ENCODE measurements around the gene IL4.
A peak's percentile ranks its signal among the peaks of the same experiment; 100 is the strongest.

The IL4 gene

GRCh38 chr5:132674671-132675506, 1.1 kb downstream of the IL4 start:
- no peak for DNase-seq
- Histone ChIP-seq H3K9ac (ENCODE audit: low read length) (no peak overlapping the region), H4K5ac (ENCODE audit: low read length) (no peak overlapping the region), H3K4ac (ENCODE audit: low read depth, low read length) (no peak overlapping the region), H3K27ac (ENCODE audit: low read depth, low read length) (no peak overlapping the region), H3K36me3 (ENCODE audit: control insufficient read depth, insufficient read depth, low read length) (no peaks in the 10 kb centered on the region), H2AK5ac (ENCODE audit: low read length) (no peak overlapping the region), H2BK15ac (replicated peaks; ENCODE audit: low read depth) (no peak overlapping the region), H3K4me2 (ENCODE audit: low read length) (no peak overlapping the region), H2BK120ac (ENCODE audit: low read depth, low read length) (no peak overlapping the region), H2BK5ac (ENCODE audit: low read length) (no peak overlapping the region), H3K56ac (ENCODE audit: low read length) (no peak overlapping the region), H3K4me1 (ENCODE audit: control insufficient read depth, low read depth, low read length) (peaks cover 2% of the 10 kb centered on the region), H3K79me1 (ENCODE audit: low read length) (no peaks in the 10 kb centered on the region), H3K23ac (ENCODE audit: low read length) (no peak overlapping the region), H3K79me2 (ENCODE audit: control insufficient read depth, insufficient read depth, low read length) (no peaks in the 10 kb centered on the region), H3K4me3 (ENCODE audit: low read length) (no peak overlapping the region), H3K18ac (ENCODE audit: low read length) (no peak overlapping the region), H3K27me3 (ENCODE audit: insufficient read depth, low read length, poor library complexity) (no peaks in the 10 kb centered on the region), H4K8ac (ENCODE audit: low read depth, low read length) (no peak overlapping the region)
- WGBS (ENCODE audit: extremely low coverage, insufficient coverage, low lambda C conversion rate): no CpG with 5 or more reads among the region's 13 CpGs

- H3K4me2 ChIP-seq (ENCODE audit: low read length): no peak overlapping the region
- no peak overlapping the region for H3K18ac ChIP-seq (ENCODE audit: low read length)
- H3K4ac ChIP-seq (ENCODE audit: low read depth, low read length): no peak overlapping the region
- H3K23ac ChIP-seq (ENCODE audit: low read length): no peak overlapping the region
- H3K4me1 ChIP-seq (ENCODE audit: control insufficient read depth, low read depth, low read length): peaks cover 2% of the 10 kb centered on the region
- no peak overlapping the region for H2BK120ac ChIP-seq (ENCODE audit: low read depth, low read length)
- no peaks in the 10 kb centered on the region for H3K27me3 ChIP-seq (ENCODE audit: insufficient read depth, low read length, poor library complexity)
- DNase-seq: no peak
- no peak overlapping the region for H4K5ac ChIP-seq (ENCODE audit: low read length)
- H3K79me2 ChIP-seq (ENCODE audit: control insufficient read depth, insufficient read depth, low read length): no peaks in the 10 kb centered on the region
- H3K4me3 ChIP-seq (ENCODE audit: low read length): no peak overlapping the region
- no peaks in the 10 kb centered on the region for H3K79me1 ChIP-seq (ENCODE audit: low read length)
- H2AK5ac ChIP-seq (ENCODE audit: low read length): no peak overlapping the region
- H4K8ac ChIP-seq (ENCODE audit: low read depth, low read length): no peak overlapping the region
- H3K56ac ChIP-seq (ENCODE audit: low read length): no peak overlapping the region
- H3K36me3 ChIP-seq (ENCODE audit: control insufficient read depth, insufficient read depth, low read length): no peaks in the 10 kb centered on the region
- H3K27ac ChIP-seq (ENCODE audit: low read depth, low read length): no peak overlapping the region
- H2BK5ac ChIP-seq (ENCODE audit: low read length): no peak overlapping the region
- H2BK15ac ChIP-seq (replicated peaks; ENCODE audit: low read depth): no peak overlapping the region
- no CpG with 5 or more reads among the region's 11 CpGs for WGBS (ENCODE audit: extremely low coverage, insufficient coverage, low lambda C conversion rate)
- H3K9ac ChIP-seq (ENCODE audit: low read length): no peak overlapping the region
These were observed 2.3 kb downstream of the IL4 start for GRCh38 chr5:132675936-132676689.

GRCh38 chr5:132677191-132677590, 3.4 kb downstream of the IL4 start:
- Histone ChIP-seq H3K9ac (ENCODE audit: low read length) (no peak overlapping the region), H3K18ac (ENCODE audit: low read length) (no peak overlapping the region), H3K79me2 (ENCODE audit: control insufficient read depth, insufficient read depth, low read length) (no peaks in the 10 kb centered on the region), H3K36me3 (ENCODE audit: control insufficient read depth, insufficient read depth, low read length) (no peaks in the 10 kb centered on the region), H3K79me1 (ENCODE audit: low read length) (no peaks in the 10 kb centered on the region), H3K56ac (ENCODE audit: low read length) (no peak overlapping the region), H4K8ac (ENCODE audit: low read depth, low read length) (no peak overlapping the region), H3K4ac (ENCODE audit: low read depth, low read length) (no peak overlapping the region), H2AK5ac (ENCODE audit: low read length) (no peak overlapping the region), H3K4me3 (ENCODE audit: low read length) (no peak overlapping the region), H3K23ac (ENCODE audit: low read length) (no peak overlapping the region), H4K5ac (ENCODE audit: low read length) (no peak overlapping the region), H2BK5ac (ENCODE audit: low read length) (no peak overlapping the region), H3K4me2 (ENCODE audit: low read length) (no peak overlapping the region), H2BK120ac (ENCODE audit: low read depth, low read length) (no peak overlapping the region), H3K4me1 (ENCODE audit: control insufficient read depth, low read depth, low read length) (peaks cover 2% of the 10 kb centered on the region), H2BK15ac (replicated peaks; ENCODE audit: low read depth) (no peak overlapping the region), H3K27me3 (ENCODE audit: insufficient read depth, low read length, poor library complexity) (no peaks in the 10 kb centered on the region), H3K27ac (ENCODE audit: low read depth, low read length) (no peak overlapping the region)
- WGBS (ENCODE audit: extremely low coverage, insufficient coverage, low lambda C conversion rate): no CpG with 5 or more reads among the region's 7 CpGs
- DNase-seq: peak; percentile 65

GRCh38 chr5:132677682-132678400, 4.1 kb downstream of the IL4 start:
- H3K27ac ChIP-seq (ENCODE audit: low read depth, low read length): no peak overlapping the region
- no peak overlapping the region for H3K4me2 ChIP-seq (ENCODE audit: low read length)
- H3K23ac ChIP-seq (ENCODE audit: low read length): no peak overlapping the region
- H3K36me3 ChIP-seq (ENCODE audit: control insufficient read depth, insufficient read depth, low read length): no peaks in the 10 kb centered on the region
- no peaks in the 10 kb centered on the region for H3K79me1 ChIP-seq (ENCODE audit: low read length)
- no peak overlapping the region for H3K4ac ChIP-seq (ENCODE audit: low read depth, low read length)
- WGBS (ENCODE audit: extremely low coverage, insufficient coverage, low lambda C conversion rate): 100% methylated on average over 1 of the region's 15 CpGs
- no peak overlapping the region for H2AK5ac ChIP-seq (ENCODE audit: low read length)
- H3K27me3 ChIP-seq (ENCODE audit: insufficient read depth, low read length, poor library complexity): no peaks in the 10 kb centered on the region
- H3K79me2 ChIP-seq (ENCODE audit: control insufficient read depth, insufficient read depth, low read length): no peaks in the 10 kb centered on the region
- H3K18ac ChIP-seq (ENCODE audit: low read length): no peak overlapping the region
- no peak overlapping the region for H3K9ac ChIP-seq (ENCODE audit: low read length)
- peaks cover 2% of the 10 kb centered on the region for H3K4me1 ChIP-seq (ENCODE audit: control insufficient read depth, low read depth, low read length)
- H4K8ac ChIP-seq (ENCODE audit: low read depth, low read length): no peak overlapping the region
- H3K4me3 ChIP-seq (ENCODE audit: low read length): no peak overlapping the region
- DNase-seq: no peak
- no peak overlapping the region for H4K5ac ChIP-seq (ENCODE audit: low read length)
- H2BK5ac ChIP-seq (ENCODE audit: low read length): no peak overlapping the region
- no peak overlapping the region for H2BK15ac ChIP-seq (replicated peaks; ENCODE audit: low read depth)
- H2BK120ac ChIP-seq (ENCODE audit: low read depth, low read length): no peak overlapping the region
- H3K56ac ChIP-seq (ENCODE audit: low read length): no peak overlapping the region

- DNase-seq: no peak
- WGBS (ENCODE audit: extremely low coverage, insufficient coverage, low lambda C conversion rate): no CpG with 5 or more reads among the region's 1 CpG
These were observed 4.9 kb downstream of the IL4 start for GRCh38 chr5:132678735-132679134.

More at GRCh38 chr5:132678735-132679134, 4.9 kb downstream of the IL4 start:
- H3K4me3 ChIP-seq (ENCODE audit: low read length): no peak overlapping the region
- H3K27ac ChIP-seq (ENCODE audit: low read depth, low read length): no peak overlapping the region
- no peak overlapping the region for H3K4me2 ChIP-seq (ENCODE audit: low read length)
- H3K36me3 ChIP-seq (ENCODE audit: control insufficient read depth, insufficient read depth, low read length): no peaks in the 10 kb centered on the region
- H3K79me1 ChIP-seq (ENCODE audit: low read length): no peaks in the 10 kb centered on the region
- no peaks in the 10 kb centered on the region for H3K4me1 ChIP-seq (ENCODE audit: control insufficient read depth, low read depth, low read length)
- H2AK5ac ChIP-seq (ENCODE audit: low read length): no peak overlapping the region
- H3K27me3 ChIP-seq (ENCODE audit: insufficient read depth, low read length, poor library complexity): no peaks in the 10 kb centered on the region
- no peak overlapping the region for H3K23ac ChIP-seq (ENCODE audit: low read length)
- no peak overlapping the region for H2BK120ac ChIP-seq (ENCODE audit: low read depth, low read length)
- no peak overlapping the region for H4K8ac ChIP-seq (ENCODE audit: low read depth, low read length)
- H3K9ac ChIP-seq (ENCODE audit: low read length): no peak overlapping the region
- no peak overlapping the region for H2BK15ac ChIP-seq (replicated peaks; ENCODE audit: low read depth)
- H3K56ac ChIP-seq (ENCODE audit: low read length): no peak overlapping the region
- no peak overlapping the region for H4K5ac ChIP-seq (ENCODE audit: low read length)
- H2BK5ac ChIP-seq (ENCODE audit: low read length): no peak overlapping the region
- no peaks in the 10 kb centered on the region for H3K79me2 ChIP-seq (ENCODE audit: control insufficient read depth, insufficient read depth, low read length)
- no peak overlapping the region for H3K4ac ChIP-seq (ENCODE audit: low read depth, low read length)
- no peak overlapping the region for H3K18ac ChIP-seq (ENCODE audit: low read length)
